C4-2B (cell line): ENCODE measurements around the gene OPN4.

Experiments used
- H3K27ac ChIP-seq: fragments of 450-650 bp; 2 replicates; pipeline ENCODE4 v1.5.1; 2017
- CTCF ChIP-seq: fragments of 450-650 bp; conservative IDR thresholded peaks from 2 replicates; pipeline ENCODE4 v1.5.1; 2017; ENCODE audit warnings: mild to moderate bottlenecking
- ZFX ChIP-seq: fragments of 450-650 bp; IDR thresholded peaks from 2 replicates; pipeline ENCODE4 v1.6.1; 2017

The OPN4 gene

GRCh38 chr10:86648704-86649427, 5.5 kb upstream of the OPN4 start:
- TF ChIP-seq ZFX: no peak
- TF ChIP-seq CTCF: no peak

GRCh38 chr10:86649471-86650150, 4.7 kb upstream of the OPN4 start:
- no peak overlapping the region for H3K27ac ChIP-seq
- TF ChIP-seq ZFX: no peak
- TF ChIP-seq CTCF: no peak

More at GRCh38 chr10:86648704-86649427, 5.5 kb upstream of the OPN4 start:
- no peak overlapping the region for H3K27ac ChIP-seq

GRCh38 chr10:86650151-86650550, 4.2 kb upstream of the OPN4 start:
- TF ChIP-seq CTCF: no peak
- TF ChIP-seq ZFX: no peak
- no peak overlapping the region for H3K27ac ChIP-seq

GRCh38 chr10:86651021-86651471, 3.3 kb upstream of the OPN4 start:
- TF ChIP-seq ZFX (no peak), CTCF (no peak)
- H3K27ac ChIP-seq: no peak overlapping the region

GRCh38 chr10:86651631-86652331, 2.6 kb upstream of the OPN4 start:
- no peak overlapping the region for H3K27ac ChIP-seq
- TF ChIP-seq ZFX (no peak), CTCF (no peak)

GRCh38 chr10:86652361-86653202, 1.8 kb upstream of the OPN4 start:
- no peak overlapping the region for H3K27ac ChIP-seq
- TF ChIP-seq CTCF: no peak
- TF ChIP-seq ZFX: no peak
